Measurements from ENCODE around the gene GMDS. TPM values are rescaled to one million over a fixed set of nuclear protein-coding genes. Genes with fewer than 3 reads are reported as not detected.

Gene GMDS
- total and polyA plus RNA-seq, 2 of the 4 experiments (the other 2 are of a cell fraction): 7.3 to 21.9 TPM

- WGBS, 2 experiments (ENCODE audit: extremely low coverage in 2 of 2, insufficient read length in 1 of 2): no CpG with 5 or more reads among the region's 4 CpGs
Observed at GRCh38 chr6:1631251-1631650, 614.2 kb downstream of the GMDS start.

More at GRCh38 chr6:1631251-1631650, 614.2 kb downstream of the GMDS start:
- intact Hi-C loops (cut with micrococcal nuclease): loop anchor here (5.0 kb wide), 1 partner anchor 36 kb away; no protein-coding TSS in a partner anchor
- no peak overlapping the region for H3K4me3 ChIP-seq (ENCODE audit: insufficient read depth, low read depth, low read length)
- H3K27ac ChIP-seq (ENCODE audit: insufficient read depth, low read length): no peak overlapping the region
- no peak overlapping the region for H2BK5ac ChIP-seq (ENCODE audit: low read depth, low read length, poor library complexity, severe bottlenecking)
- no peak overlapping the region for H3K56ac ChIP-seq (ENCODE audit: extremely low read depth, insufficient read depth, low read length)
- no peak overlapping the region for H3K14ac ChIP-seq (replicated peaks; ENCODE audit: low read depth, low read length)
- no peak overlapping the region for H2BK20ac ChIP-seq (ENCODE audit: low read depth, low read length)
- BruUV-seq (replicated peaks): no TSS peak
- in situ Hi-C loops (cut with MboI; ENCODE audit: low sequenced_read_pairs): no loop called here
- ChIA-PET CTCF (no interaction called here), POLR2A (ENCODE audit: unreplicated experiment) (no interaction called here)
- H3K9me1 ChIP-seq (ENCODE audit: insufficient read depth, low read length): peaks cover 3% of the 10 kb centered on the region; the same call in 1 of the 2 replicates
- peaks cover 2% of the 10 kb centered on the region for H3K27me3 ChIP-seq (ENCODE audit: control insufficient read depth, insufficient read depth, low read length)
- DNase-seq (no peak), ATAC-seq (ENCODE audit: low read depth) (no peak)
- no peak overlapping the region for H4K8ac ChIP-seq (ENCODE audit: low read depth in 2 of 2, low read length in 2 of 2)
- no peak for TF ChIP-seq CHD1 (IDR thresholded peaks at IDR 0.05; ENCODE audit: low read depth, low read length)
- no peak for TF ChIP-seq CTCF (conservative IDR thresholded peaks at IDR 0.05; ENCODE audit: low read depth, low read length)
- TF ChIP-seq RCOR1 (IDR thresholded peaks at IDR 0.05; ENCODE audit: insufficient replicate concordance, low read length): no peak
- TF ChIP-seq POLR2A (IDR thresholded peaks at IDR 0.05; ENCODE audit: low read depth, low read length): no peak
- no peak for TF ChIP-seq ELK1 (IDR thresholded peaks at IDR 0.05; ENCODE audit: borderline replicate concordance, low read depth, low read length)
- no peak for TF ChIP-seq CEBPB (IDR thresholded peaks at IDR 0.05; ENCODE audit: low read depth, low read length)
- TF ChIP-seq BHLHE40 (IDR thresholded peaks at IDR 0.05; ENCODE audit: low read depth, low read length): no peak
- TF ChIP-seq MAZ (IDR thresholded peaks at IDR 0.05; ENCODE audit: borderline replicate concordance, low read depth, low read length): no peak
- TF ChIP-seq FOS (IDR thresholded peaks at IDR 0.05; ENCODE audit: low read depth, low read length): no peak
- TF ChIP-seq RAD21 (IDR thresholded peaks at IDR 0.05; ENCODE audit: low read length): no peak
- TF ChIP-seq SMC3 (IDR thresholded peaks at IDR 0.05; ENCODE audit: low read depth, low read length): no peak
- TF ChIP-seq USF2 (IDR thresholded peaks at IDR 0.05; ENCODE audit: low read depth, low read length): no peak
- no peak for TF ChIP-seq MAFK (IDR thresholded peaks at IDR 0.05; ENCODE audit: low read depth, low read length)
- no peak for TF ChIP-seq RFX5 (IDR thresholded peaks at IDR 0.05; ENCODE audit: low read depth, low read length)
- H3K4me1 ChIP-seq (ENCODE audit: control insufficient read depth, insufficient read depth, low read length): peaks cover 15% of the 10 kb centered on the region
- H3K9ac ChIP-seq (ENCODE audit: low read depth, low read length): no peak overlapping the region
- H3K79me1 ChIP-seq (ENCODE audit: low read depth in 1 of 2, low read length in 2 of 2): no peaks in the 10 kb centered on the region
- no peak overlapping the region for H2AK9ac ChIP-seq (replicated peaks; ENCODE audit: low read depth, low read length, poor library complexity)
- H2BK15ac ChIP-seq (ENCODE audit: low read depth, low read length): no peak overlapping the region; the same call in 2 of the 3 replicates
- no peak overlapping the region for H3K23ac ChIP-seq (ENCODE audit: low read depth, low read length)
- H2AFZ ChIP-seq (replicated peaks; ENCODE audit: low read length, poor library complexity): no peak overlapping the region
- no peak overlapping the region for H3K18ac ChIP-seq (ENCODE audit: low read depth, low read length)
- H3K9me3 ChIP-seq (ENCODE audit: control insufficient read depth, insufficient read depth, low read length): no peaks in the 10 kb centered on the region
- H3K36me3 ChIP-seq (ENCODE audit: control insufficient read depth, insufficient read depth, low read length): no peaks in the 10 kb centered on the region
- dilution Hi-C loops (cut with HindIII; ENCODE audit: low sequenced_read_pairs, unreplicated experiment): no loop called here
- no peaks in the 10 kb centered on the region for H4K20me1 ChIP-seq (ENCODE audit: insufficient read depth, low read length)
- no peak overlapping the region for H2BK120ac ChIP-seq (ENCODE audit: low read depth, low read length)
- H3K4ac ChIP-seq (ENCODE audit: low read depth, low read length): no peak overlapping the region
- H2AK5ac ChIP-seq (ENCODE audit: low read depth, low read length): no peak overlapping the region
- H3K4me2 ChIP-seq (ENCODE audit: low read depth, low read length): no peak overlapping the region
- no peak overlapping the region for H4K91ac ChIP-seq (ENCODE audit: insufficient read depth, low read depth, low read length)
- H4K5ac ChIP-seq (ENCODE audit: low read depth, low read length): no peak overlapping the region
